ENCODE results near the gene SYNGR2. TPM values are rescaled to one million over a fixed set of nuclear protein-coding genes. Genes with fewer than 3 reads are reported as not detected.

Gene SYNGR2
- total RNA-seq, 1 donor from 2014 or later = 41.9 TPM

DNA sequence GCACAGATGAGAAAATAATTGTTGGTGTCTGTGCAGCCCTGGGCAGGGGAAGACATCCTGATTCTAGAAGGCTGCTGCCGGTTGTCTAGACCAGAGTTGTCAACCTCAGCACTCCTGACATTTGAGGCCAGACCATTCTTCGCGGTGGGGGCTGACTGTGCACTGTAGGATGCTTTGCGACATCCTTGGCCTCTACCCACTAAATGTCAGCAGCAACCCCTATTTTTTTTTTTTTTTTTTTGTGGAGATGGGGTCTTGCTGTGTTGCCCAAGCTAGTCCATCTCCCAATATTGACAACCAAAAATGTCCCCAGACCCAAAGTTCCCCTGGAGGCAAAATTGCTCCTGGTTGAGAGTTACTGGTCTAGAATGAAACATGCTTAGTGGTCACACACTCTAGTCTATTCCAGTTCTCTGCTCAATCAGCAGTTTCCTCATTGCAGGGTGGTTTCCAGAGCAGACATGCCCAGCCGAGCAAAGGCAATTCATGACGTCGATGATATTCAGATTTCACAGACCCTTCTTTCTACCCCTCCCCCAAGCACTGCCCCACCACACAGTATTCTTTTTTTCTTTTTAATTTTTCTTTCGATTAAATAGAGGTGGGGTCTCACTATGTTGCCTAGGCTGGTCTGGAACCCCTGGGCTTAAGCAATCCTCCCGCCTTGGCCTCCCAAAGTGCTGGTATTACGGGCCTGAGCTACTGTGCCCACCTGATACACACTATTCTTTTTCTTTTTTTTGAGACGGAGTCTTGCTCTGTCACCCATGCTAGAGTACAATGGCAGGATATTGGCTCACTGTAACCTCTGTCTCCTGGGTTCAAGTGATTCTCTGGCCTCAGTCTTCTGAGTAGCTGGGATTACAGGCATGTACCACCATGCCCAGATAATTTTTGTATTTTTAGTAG is 13.2 kb upstream of the SYNGR2 start:
- TF ChIP-seq, protein P1, sequence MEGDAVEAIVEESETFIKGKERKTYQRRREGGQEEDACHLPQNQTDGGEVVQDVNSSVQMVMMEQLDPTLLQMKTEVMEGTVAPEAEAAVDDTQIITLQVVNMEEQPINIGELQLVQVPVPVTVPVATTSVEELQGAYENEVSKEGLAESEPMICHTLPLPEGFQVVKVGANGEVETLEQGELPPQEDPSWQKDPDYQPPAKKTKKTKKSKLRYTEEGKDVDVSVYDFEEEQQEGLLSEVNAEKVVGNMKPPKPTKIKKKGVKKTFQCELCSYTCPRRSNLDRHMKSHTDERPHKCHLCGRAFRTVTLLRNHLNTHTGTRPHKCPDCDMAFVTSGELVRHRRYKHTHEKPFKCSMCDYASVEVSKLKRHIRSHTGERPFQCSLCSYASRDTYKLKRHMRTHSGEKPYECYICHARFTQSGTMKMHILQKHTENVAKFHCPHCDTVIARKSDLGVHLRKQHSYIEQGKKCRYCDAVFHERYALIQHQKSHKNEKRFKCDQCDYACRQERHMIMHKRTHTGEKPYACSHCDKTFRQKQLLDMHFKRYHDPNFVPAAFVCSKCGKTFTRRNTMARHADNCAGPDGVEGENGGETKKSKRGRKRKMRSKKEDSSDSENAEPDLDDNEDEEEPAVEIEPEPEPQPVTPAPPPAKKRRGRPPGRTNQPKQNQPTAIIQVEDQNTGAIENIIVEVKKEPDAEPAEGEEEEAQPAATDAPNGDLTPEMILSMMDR (IDR thresholded peaks at IDR 0.05; ENCODE audit: insufficient read depth, low read length, severe bottlenecking) = no peak
- FAIRE-seq = no peak
- Histone ChIP-seq H3K4me3 (ENCODE audit: low read depth, low read length) (no peak overlapping the region), H3K36me3 (ENCODE audit: control insufficient read depth, insufficient read depth, low read length) (no peaks in the 10 kb centered on the region), H3K27me3 (ENCODE audit: control insufficient read depth, insufficient read depth, low read length) (no peaks in the 10 kb centered on the region)
- peak; percentile 70 for DNase-seq (ENCODE audit: low read depth)

DNA sequence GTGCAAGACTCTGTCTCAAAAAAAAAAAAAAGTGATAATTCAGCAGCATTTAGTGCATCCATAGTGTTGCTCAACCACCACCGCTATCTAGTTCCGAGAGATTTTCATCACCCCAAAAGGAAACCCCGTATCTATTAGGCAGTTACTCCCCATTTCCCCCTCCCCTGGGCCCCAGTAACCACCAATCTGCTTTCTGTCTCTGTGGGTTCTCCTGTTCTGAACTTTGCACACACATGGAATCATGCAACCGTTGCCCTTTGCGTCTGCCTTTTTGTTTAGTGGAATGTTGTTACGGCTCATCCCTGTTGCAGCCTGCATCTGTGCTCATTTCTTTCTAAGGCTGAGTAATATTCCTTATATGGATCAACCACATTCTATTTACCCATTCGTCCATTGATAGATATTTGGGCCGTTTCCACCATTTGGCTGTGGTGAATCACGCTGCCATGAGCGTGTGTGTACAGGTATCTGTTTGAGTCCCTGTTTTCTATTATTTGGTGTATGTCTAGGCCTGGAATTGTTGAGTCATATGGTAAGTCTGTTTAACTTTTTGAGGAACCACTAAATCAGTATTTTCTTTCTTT is 8.7 kb upstream of the SYNGR2 start:
- TF ChIP-seq, protein P1 (IDR thresholded peaks at IDR 0.05; ENCODE audit: insufficient read depth, low read length, severe bottlenecking) = no peak
- no peak overlapping the region for H3K4me3 ChIP-seq (ENCODE audit: low read depth, low read length)
- DNase-seq (ENCODE audit: low read depth) (peak; percentile 96), FAIRE-seq (peak; percentile 83)
- H3K36me3 ChIP-seq (ENCODE audit: control insufficient read depth, insufficient read depth, low read length) = no peaks in the 10 kb centered on the region
- H3K27me3 ChIP-seq (ENCODE audit: control insufficient read depth, insufficient read depth, low read length) = no peaks in the 10 kb centered on the region

DNA sequence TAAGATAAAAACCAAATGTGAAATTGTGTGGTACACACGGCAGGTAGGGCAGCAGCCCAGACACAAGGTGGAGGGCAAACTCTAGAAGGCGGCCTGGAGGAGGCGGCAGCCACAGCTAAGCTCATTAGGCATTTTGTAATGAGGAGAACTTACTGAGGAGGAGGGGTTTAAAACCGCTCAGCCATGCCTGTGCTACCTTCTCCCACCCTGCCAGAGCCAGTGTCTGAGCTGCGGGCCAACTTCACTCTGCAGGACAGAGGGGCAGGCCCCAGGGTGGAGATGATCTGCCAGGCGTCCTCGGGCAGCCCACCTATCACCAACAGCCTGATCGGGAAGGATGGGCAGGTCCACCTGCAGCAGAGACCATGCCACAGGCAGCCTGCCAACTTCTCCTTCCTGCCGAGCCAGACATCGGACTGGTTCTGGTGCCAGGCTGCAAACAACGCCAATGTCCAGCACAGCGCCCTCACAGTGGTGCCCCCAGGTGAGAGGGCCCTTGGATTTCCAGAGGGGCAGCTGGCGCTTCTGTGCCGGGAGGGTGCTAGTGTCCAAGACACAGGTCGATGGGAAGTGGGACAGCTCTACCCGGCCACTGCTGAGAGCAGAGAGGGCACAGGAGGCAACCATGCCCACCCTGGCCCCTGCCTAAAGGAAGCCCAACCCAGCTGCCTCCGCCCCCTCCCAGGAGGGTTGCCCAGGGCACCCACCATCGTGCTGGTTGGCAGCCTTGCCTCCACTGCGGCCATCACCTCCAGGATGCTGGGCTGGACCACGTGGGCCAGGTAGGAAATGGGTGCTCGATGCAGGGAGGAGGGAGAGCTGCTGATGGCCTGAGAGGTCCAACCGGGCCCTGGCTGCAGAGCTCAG is 4.3 kb upstream of the SYNGR2 start:
- TF ChIP-seq, protein P1 (IDR thresholded peaks at IDR 0.05; ENCODE audit: insufficient read depth, low read length, severe bottlenecking) = no peak
- no peak for FAIRE-seq
- no peaks in the 10 kb centered on the region for H3K36me3 ChIP-seq (ENCODE audit: control insufficient read depth, insufficient read depth, low read length)
- H3K27me3 ChIP-seq (ENCODE audit: control insufficient read depth, insufficient read depth, low read length) = no peaks in the 10 kb centered on the region
- no peak for DNase-seq (ENCODE audit: low read depth)
- no peak overlapping the region for H3K4me3 ChIP-seq (ENCODE audit: low read depth, low read length)

DNA sequence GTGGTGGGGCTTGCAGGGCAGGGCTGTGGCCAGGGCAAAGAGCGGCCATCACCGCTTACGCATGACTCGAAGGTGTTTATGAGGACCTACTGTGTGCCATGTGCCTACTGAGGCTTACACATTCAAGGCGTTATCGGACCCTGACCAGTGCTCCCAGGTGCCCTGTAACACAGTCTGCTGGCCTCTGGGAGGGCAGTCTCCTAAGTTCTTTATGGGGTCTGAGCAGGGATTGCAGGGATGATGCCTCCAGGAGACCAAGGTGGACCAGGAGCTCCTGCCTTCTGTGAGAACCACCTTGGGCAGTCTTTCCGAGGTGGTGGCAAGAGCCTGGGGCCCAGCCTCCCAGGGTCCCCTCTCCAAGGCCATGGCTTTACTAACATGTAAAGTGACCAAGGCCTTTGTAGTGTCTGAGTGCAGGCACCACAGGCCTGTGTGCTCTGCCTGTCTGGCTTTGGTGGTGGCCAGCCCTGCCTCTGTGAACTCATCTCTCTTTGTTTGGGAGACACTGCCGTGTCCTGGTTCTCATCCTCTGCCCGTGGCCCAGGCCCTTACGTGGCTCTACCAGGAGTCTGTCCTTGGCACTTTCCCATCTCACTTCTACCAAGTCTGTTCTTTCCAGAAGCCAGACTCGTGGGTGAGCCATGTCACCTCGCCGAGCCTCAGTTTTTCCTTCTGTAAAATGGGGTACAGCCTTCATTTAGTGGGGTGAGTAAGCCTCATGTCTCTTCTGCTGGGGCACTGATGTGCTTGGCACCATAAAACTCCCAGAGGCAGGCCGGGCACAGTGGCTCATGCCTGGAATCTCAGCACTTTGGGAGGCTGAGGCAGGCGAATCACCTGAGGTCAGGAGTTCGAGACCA is 3.4 kb upstream of the SYNGR2 start:
- DNase-seq (ENCODE audit: low read depth) (no peak), FAIRE-seq (no peak)
- no peaks in the 10 kb centered on the region for H3K27me3 ChIP-seq (ENCODE audit: control insufficient read depth, insufficient read depth, low read length)
- TF ChIP-seq, protein P1 (IDR thresholded peaks at IDR 0.05; ENCODE audit: insufficient read depth, low read length, severe bottlenecking) = no peak
- H3K4me3 ChIP-seq (ENCODE audit: low read depth, low read length) = no peak overlapping the region
- no peaks in the 10 kb centered on the region for H3K36me3 ChIP-seq (ENCODE audit: control insufficient read depth, insufficient read depth, low read length)

DNA sequence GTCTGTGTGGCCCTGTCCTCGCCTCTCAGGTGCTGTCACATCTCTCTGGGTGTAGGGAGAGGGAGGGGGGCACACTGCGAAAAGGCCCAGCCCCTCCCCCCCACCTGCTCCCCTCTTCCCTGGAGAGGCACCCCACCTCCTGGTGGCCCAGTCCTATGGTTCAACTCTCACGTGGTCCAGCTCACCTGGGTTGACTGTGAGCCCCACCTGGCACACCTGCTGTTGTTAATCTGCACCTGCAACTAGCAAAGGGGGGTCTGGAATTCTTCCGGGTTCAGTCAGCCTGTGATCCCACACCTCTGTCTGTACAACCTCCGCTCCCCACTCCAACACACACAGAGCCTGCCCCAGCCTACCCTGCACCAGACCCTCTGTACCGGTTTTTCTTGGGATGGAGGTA is 2.0 kb upstream of the SYNGR2 start:
- H3K27me3 ChIP-seq (ENCODE audit: control insufficient read depth, insufficient read depth, low read length) = no peaks in the 10 kb centered on the region
- TF ChIP-seq, protein P1 (IDR thresholded peaks at IDR 0.05; ENCODE audit: insufficient read depth, low read length, severe bottlenecking) = no peak
- no peak for DNase-seq (ENCODE audit: low read depth)
- FAIRE-seq = no peak
- H3K36me3 ChIP-seq (ENCODE audit: control insufficient read depth, insufficient read depth, low read length) = peaks cover 6% of the 10 kb centered on the region
- H3K4me3 ChIP-seq (ENCODE audit: low read depth, low read length) = no peak overlapping the region
